ENCODE results near the gene REPIN1. TPM values are rescaled to one million over a fixed set of nuclear protein-coding genes. Genes with fewer than 3 reads are reported as not detected.

REPIN1 gene
- total RNA-seq, 1 experiment from 2014 or later = 174 TPM

DNA sequence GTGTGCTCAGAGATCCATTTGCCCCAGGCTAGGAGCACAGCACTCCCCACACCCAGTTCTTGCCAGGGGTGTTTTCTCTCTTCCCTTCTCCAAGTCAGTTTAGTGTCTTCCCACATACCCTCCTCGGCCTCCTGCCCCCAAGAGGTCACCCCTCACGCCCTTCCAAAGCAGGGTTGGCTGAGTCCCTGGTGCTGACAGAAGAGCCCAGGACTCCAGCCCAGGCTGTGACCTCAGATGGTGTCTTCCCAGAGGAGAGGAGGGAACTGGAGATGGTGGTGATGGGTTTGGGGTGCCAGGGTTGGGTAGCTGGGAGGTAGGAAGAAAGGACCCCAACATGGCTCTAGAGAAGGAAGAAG is 30.3 kb downstream of the REPIN1 start:
- Histone ChIP-seq H3K27ac (no peak overlapping the region; the same call in 1 of the 2 replicates), H3K9me3 (ENCODE audit: insufficient read depth, low read depth) (no peaks in the 10 kb centered on the region), H3K4me2 (peak overlapping the region; percentile 58; the same call in 1 of the 2 replicates), H3K36me3 (ENCODE audit: low read depth) (no peaks in the 10 kb centered on the region), H3K4me3 (no peak overlapping the region), H3K79me2 (ENCODE audit: low read depth) (no peaks in the 10 kb centered on the region), H3K4me1 (replicated peaks; ENCODE audit: insufficient read depth) (peaks cover 43% of the 10 kb centered on the region), H3K9me2 (ENCODE audit: insufficient read depth) (no peaks in the 10 kb centered on the region), H3K27me3 (ENCODE audit: insufficient read depth, low read depth) (no peaks in the 10 kb centered on the region), H4K20me1 (ENCODE audit: insufficient read depth) (no peaks in the 10 kb centered on the region), H3F3A (ENCODE audit: insufficient read depth, low read depth) (peaks cover 26% of the 10 kb centered on the region), H2AFZ (no peak overlapping the region)
- intact Hi-C loops (cut with micrococcal nuclease; ENCODE audit: unreplicated experiment) = no loop called here
- TF ChIP-seq EZH2 (IDR thresholded peaks at IDR 0.05; ENCODE audit: low read depth) (no peak), CTCF (conservative IDR thresholded peaks at IDR 0.05) (no peak)
- BruUV-seq (replicated peaks) = no TSS peak
- CTCF ChIA-PET = no interaction called here
- POLR2A ChIA-PET (ENCODE audit: unreplicated experiment) = no interaction called here
- no peak for DNase-seq

- Histone ChIP-seq H3K27me3 (ENCODE audit: insufficient read depth, low read depth) (no peaks in the 10 kb centered on the region), H4K20me1 (ENCODE audit: insufficient read depth) (no peaks in the 10 kb centered on the region), H3K4me2 (peak overlapping the region; percentile 58), H3K27ac (peak overlapping the region; percentile 48), H3K4me1 (replicated peaks; ENCODE audit: insufficient read depth) (peaks cover 47% of the 10 kb centered on the region), H2AFZ (no peak overlapping the region), H3F3A (ENCODE audit: insufficient read depth, low read depth) (peaks cover 26% of the 10 kb centered on the region), H3K36me3 (ENCODE audit: low read depth) (no peaks in the 10 kb centered on the region), H3K4me3 (no peak overlapping the region), H3K9me2 (ENCODE audit: insufficient read depth) (no peaks in the 10 kb centered on the region), H3K9me3 (ENCODE audit: insufficient read depth, low read depth) (no peaks in the 10 kb centered on the region), H3K79me2 (ENCODE audit: low read depth) (no peaks in the 10 kb centered on the region)
- intact Hi-C loops (cut with micrococcal nuclease; ENCODE audit: unreplicated experiment) = loop anchor here (1.0 to 5.0 kb wide), 2 partner anchors 20 to 77 kb away; partner anchors contain the start of genes ACTR3C, LRRC61 and ZNF775
- TF ChIP-seq EZH2 (IDR thresholded peaks at IDR 0.05; ENCODE audit: low read depth) = no peak
- TF ChIP-seq CTCF (conservative IDR thresholded peaks at IDR 0.05) = no peak
- CTCF ChIA-PET = interaction anchor here (0.6 kb wide), 1 partner anchor 23 kb away, joined by 4 read pairs; no protein-coding TSS in a partner anchor
- no TSS peak for BruUV-seq (replicated peaks)
- POLR2A ChIA-PET (ENCODE audit: unreplicated experiment) = interaction anchor here (0.8 kb wide), 1 partner anchor 21 kb away, joined by 7 read pairs; no protein-coding TSS in a partner anchor
- DNase-seq = no peak
These were observed 30.9 kb downstream of the REPIN1 start for GRCh38 chr7:150399421-150400007.

DNA sequence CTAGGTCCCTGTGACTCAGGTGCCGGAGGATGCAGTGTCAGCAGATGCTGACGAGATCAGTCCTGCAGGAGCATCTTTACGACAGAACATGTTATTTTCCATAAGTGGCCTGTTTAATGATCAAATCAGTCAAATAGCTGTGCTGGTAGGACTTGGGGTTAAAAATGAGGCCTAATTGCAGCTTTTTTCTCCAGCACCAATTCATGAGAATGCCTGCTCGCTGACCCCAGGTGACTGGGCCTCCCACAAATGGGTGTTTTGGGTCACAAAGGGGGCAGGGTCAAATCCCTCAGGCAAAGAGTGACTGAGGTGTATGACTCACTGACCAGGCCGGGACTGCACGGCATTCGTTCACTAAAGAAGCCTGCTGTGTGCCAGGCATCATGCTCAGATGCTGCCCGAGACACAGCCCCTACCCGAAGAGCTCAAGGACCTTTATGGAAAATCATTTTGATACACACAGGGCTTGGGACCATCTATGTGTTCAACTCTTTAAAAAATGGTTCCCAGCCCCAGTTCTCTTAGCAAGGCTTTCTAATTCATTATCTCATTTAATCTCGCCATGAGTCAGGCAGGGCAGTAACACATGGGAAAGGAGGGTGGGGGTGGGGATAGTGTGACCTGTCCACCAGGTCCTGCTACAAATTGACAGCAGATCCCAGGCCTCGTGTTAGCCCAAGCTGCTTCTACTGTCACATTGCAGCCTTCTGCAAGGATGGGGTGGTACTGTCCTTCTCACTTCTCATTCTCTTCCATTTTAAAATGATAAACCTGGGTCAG is 31.6 kb downstream of the REPIN1 start:
- CTCF ChIA-PET = interaction anchor here (0.6 kb wide), 1 partner anchor 29 kb away, joined by 6 read pairs; no protein-coding TSS in a partner anchor
- Histone ChIP-seq H3K9me3 (ENCODE audit: insufficient read depth, low read depth) (no peaks in the 10 kb centered on the region), H3K4me1 (replicated peaks; ENCODE audit: insufficient read depth) (peaks cover 50% of the 10 kb centered on the region), H3K4me3 (no peak overlapping the region), H3K4me2 (peak overlapping the region; percentile 58), H3K79me2 (ENCODE audit: low read depth) (no peaks in the 10 kb centered on the region), H4K20me1 (ENCODE audit: insufficient read depth) (no peaks in the 10 kb centered on the region), H3K36me3 (ENCODE audit: low read depth) (no peaks in the 10 kb centered on the region), H2AFZ (no peak overlapping the region), H3K27me3 (ENCODE audit: insufficient read depth, low read depth) (no peaks in the 10 kb centered on the region), H3K27ac (peak overlapping the region; percentile 48), H3F3A (ENCODE audit: insufficient read depth, low read depth) (peaks cover 26% of the 10 kb centered on the region), H3K9me2 (ENCODE audit: insufficient read depth) (no peaks in the 10 kb centered on the region)
- TF ChIP-seq CTCF (conservative IDR thresholded peaks at IDR 0.05) (no peak), EZH2 (IDR thresholded peaks at IDR 0.05; ENCODE audit: low read depth) (no peak)
- intact Hi-C loops (cut with micrococcal nuclease; ENCODE audit: unreplicated experiment) = loop anchor here (1.0 to 5.0 kb wide), 2 partner anchors 21 to 78 kb away; partner anchors contain the start of genes ACTR3C, LRRC61 and ZNF775
- POLR2A ChIA-PET (ENCODE audit: unreplicated experiment) = interaction anchor here (0.8 kb wide), 1 partner anchor 22 kb away, joined by 7 read pairs; no protein-coding TSS in a partner anchor
- BruUV-seq (replicated peaks) = no TSS peak
- peak; percentile 86 to 91 for DNase-seq

Measured in PC-9 (cell line).